ENCODE measurements around the gene ELOVL3.
"Not testable (repeated sequence)": the region's sequence is repeated elsewhere in the genome, so short reads cannot be mapped to it uniquely, and the experiment has no call there.

The ELOVL3 gene

GRCh38 chr10:102211615-102212299, 14.3 kb upstream of the ELOVL3 start:
- no peak overlapping the region for H3K27ac Mint-ChIP-seq
- H3K9me3 Mint-ChIP-seq = no peaks in the 10 kb centered on the region
- H3K4me1 Mint-ChIP-seq = peaks cover 11% of the 10 kb centered on the region
- H3K4me3 Mint-ChIP-seq = no peak overlapping the region
- no peak for ATAC-seq
- no peaks in the 10 kb centered on the region for H3K36me3 Mint-ChIP-seq
- H3K27me3 Mint-ChIP-seq = no peaks in the 10 kb centered on the region

GRCh38 chr10:102213599-102213998, 12.5 kb upstream of the ELOVL3 start:
- not testable (repeated sequence) for H3K36me3 Mint-ChIP-seq, H3K4me3 Mint-ChIP-seq, ATAC-seq, H3K9me3 Mint-ChIP-seq, H3K27ac Mint-ChIP-seq, H3K27me3 Mint-ChIP-seq
- H3K4me1 Mint-ChIP-seq = peaks cover 11% of the 10 kb centered on the region

- Mint-ChIP-seq H3K27me3 (peaks cover 8% of the 10 kb centered on the region), H3K9me3 (no peaks in the 10 kb centered on the region), H3K4me3 (no peak overlapping the region), H3K27ac (no peak overlapping the region), H3K4me1 (no peaks in the 10 kb centered on the region), H3K36me3 (no peaks in the 10 kb centered on the region)
- no peak for ATAC-seq
Observed at GRCh38 chr10:102219370-102219769, 6.7 kb upstream of the ELOVL3 start.

- no peak for ATAC-seq
- Mint-ChIP-seq H3K27me3 (peaks cover 12% of the 10 kb centered on the region), H3K27ac (no peak overlapping the region), H3K36me3 (no peaks in the 10 kb centered on the region), H3K4me1 (peaks cover 2% of the 10 kb centered on the region), H3K4me3 (no peak overlapping the region), H3K9me3 (no peaks in the 10 kb centered on the region)
Observed at GRCh38 chr10:102220612-102221011, 5.5 kb upstream of the ELOVL3 start.

- Mint-ChIP-seq H3K27ac (no peak overlapping the region), H3K4me3 (no peak overlapping the region), H3K9me3 (no peaks in the 10 kb centered on the region), H3K27me3 (peaks cover 34% of the 10 kb centered on the region), H3K36me3 (no peaks in the 10 kb centered on the region), H3K4me1 (peaks cover 17% of the 10 kb centered on the region)
- no peak for ATAC-seq
Observed at GRCh38 chr10:102222797-102223196, 3.3 kb upstream of the ELOVL3 start.

GRCh38 chr10:102226542-102226870, 407 bp downstream of the ELOVL3 start:
- no peak overlapping the region for H3K27ac Mint-ChIP-seq
- peaks cover 34% of the 10 kb centered on the region for H3K4me1 Mint-ChIP-seq
- no peak for ATAC-seq
- peak overlapping the region; percentile 58 for H3K4me3 Mint-ChIP-seq
- no peaks in the 10 kb centered on the region for H3K9me3 Mint-ChIP-seq
- H3K27me3 Mint-ChIP-seq = peaks cover 71% of the 10 kb centered on the region
- H3K36me3 Mint-ChIP-seq = no peaks in the 10 kb centered on the region

GRCh38 chr10:102227050-102227449, 951 bp downstream of the ELOVL3 start:
- Mint-ChIP-seq H3K27ac (no peak overlapping the region), H3K4me1 (peaks cover 39% of the 10 kb centered on the region), H3K27me3 (peaks cover 76% of the 10 kb centered on the region), H3K9me3 (no peaks in the 10 kb centered on the region), H3K36me3 (no peaks in the 10 kb centered on the region), H3K4me3 (no peak overlapping the region)
- ATAC-seq = no peak

GRCh38 chr10:102229810-102230263, 3.7 kb downstream of the ELOVL3 start:
- peaks cover 89% of the 10 kb centered on the region for H3K27me3 Mint-ChIP-seq
- no peaks in the 10 kb centered on the region for H3K36me3 Mint-ChIP-seq
- peak overlapping the region; percentile 30 for H3K27ac Mint-ChIP-seq
- peak overlapping the region; percentile 84 for H3K4me3 Mint-ChIP-seq
- H3K9me3 Mint-ChIP-seq = no peaks in the 10 kb centered on the region
- peaks cover 39% of the 10 kb centered on the region for H3K4me1 Mint-ChIP-seq
- ATAC-seq = peak; percentile 80

- Mint-ChIP-seq H3K4me1 (peaks cover 39% of the 10 kb centered on the region), H3K27me3 (peaks cover 89% of the 10 kb centered on the region), H3K9me3 (no peaks in the 10 kb centered on the region), H3K4me3 (peak overlapping the region; percentile 84), H3K27ac (peak overlapping the region; percentile 30), H3K36me3 (no peaks in the 10 kb centered on the region)
- peak; percentile 49 for ATAC-seq
Observed at GRCh38 chr10:102230264-102230860, 4.3 kb downstream of the ELOVL3 start.

- Mint-ChIP-seq H3K36me3 (no peaks in the 10 kb centered on the region), H3K27me3 (peaks cover 89% of the 10 kb centered on the region), H3K27ac (peak overlapping the region; percentile 30), H3K4me3 (peak overlapping the region; percentile 68), H3K4me1 (peaks cover 35% of the 10 kb centered on the region), H3K9me3 (no peaks in the 10 kb centered on the region)
- ATAC-seq = peak; percentile 17
Observed at GRCh38 chr10:102230861-102231356, 4.8 kb downstream of the ELOVL3 start.

- peaks cover 86% of the 10 kb centered on the region for H3K27me3 Mint-ChIP-seq
- peak; percentile 34 for ATAC-seq
- H3K9me3 Mint-ChIP-seq = no peaks in the 10 kb centered on the region
- H3K27ac Mint-ChIP-seq = no peak overlapping the region
- peak overlapping the region; percentile 68 for H3K4me3 Mint-ChIP-seq
- H3K4me1 Mint-ChIP-seq = peaks cover 28% of the 10 kb centered on the region
- no peaks in the 10 kb centered on the region for H3K36me3 Mint-ChIP-seq
Observed at GRCh38 chr10:102231357-102232318, 5.5 kb downstream of the ELOVL3 start.

- no peak for ATAC-seq
- H3K27me3 Mint-ChIP-seq = peaks cover 62% of the 10 kb centered on the region
- no peak overlapping the region for H3K27ac Mint-ChIP-seq
- no peaks in the 10 kb centered on the region for H3K36me3 Mint-ChIP-seq
- peaks cover 22% of the 10 kb centered on the region for H3K4me1 Mint-ChIP-seq
- H3K9me3 Mint-ChIP-seq = no peaks in the 10 kb centered on the region
- H3K4me3 Mint-ChIP-seq = no peak overlapping the region
Observed at GRCh38 chr10:102233997-102234396, 7.9 kb downstream of the ELOVL3 start.

GRCh38 chr10:102234888-102235597, 8.9 kb downstream of the ELOVL3 start:
- Mint-ChIP-seq H3K36me3 (no peaks in the 10 kb centered on the region), H3K4me3 (no peak overlapping the region), H3K27me3 (peaks cover 52% of the 10 kb centered on the region), H3K9me3 (no peaks in the 10 kb centered on the region), H3K27ac (no peak overlapping the region), H3K4me1 (peaks cover 18% of the 10 kb centered on the region)
- ATAC-seq = no peak

GRCh38 chr10:102235598-102235920, 9.5 kb downstream of the ELOVL3 start:
- Mint-ChIP-seq H3K27ac (peak overlapping the region; percentile 35), H3K36me3 (no peaks in the 10 kb centered on the region), H3K27me3 (peaks cover 52% of the 10 kb centered on the region), H3K4me1 (peaks cover 16% of the 10 kb centered on the region), H3K9me3 (no peaks in the 10 kb centered on the region), H3K4me3 (no peak overlapping the region)
- ATAC-seq = no peak

GRCh38 chr10:102236006-102236405, 9.9 kb downstream of the ELOVL3 start:
- H3K27ac Mint-ChIP-seq = peak overlapping the region; percentile 35
- H3K9me3 Mint-ChIP-seq = no peaks in the 10 kb centered on the region
- ATAC-seq = no peak
- peaks cover 17% of the 10 kb centered on the region for H3K4me1 Mint-ChIP-seq
- no peak overlapping the region for H3K4me3 Mint-ChIP-seq
- H3K36me3 Mint-ChIP-seq = no peaks in the 10 kb centered on the region
- peaks cover 52% of the 10 kb centered on the region for H3K27me3 Mint-ChIP-seq

Data from stimulated activated memory B cell treated with anti-CD40 and anti-IgM and Interleukin-4, amounts not matched to agents 10 μg/mL and 1 μg/mL and 100 μg/mL, for 72 hours (primary cell).